HepG2 (cell line): Measurements from ENCODE around the gene MRPL51. TPM values are rescaled to one million over a fixed set of nuclear protein-coding genes. Genes with fewer than 3 reads are reported as not detected.

Source experiments
- ASH2L ChIP-seq: fragments of 300-600, 200-600 bp; sonication (generic); IDR thresholded peaks from 2 replicates; pipeline ENCODE4 v1.7.0; 2017; ENCODE audit warnings: low read depth, mild to moderate bottlenecking, moderate library complexity, mixed read lengths, low read length; ENCODE audit not compliant: insufficient read length
- CCAR2 ChIP-seq: fragments of 200-400 bp; formaldehyde crosslinking; optimal IDR thresholded peaks from 2 replicates; pipeline ENCODE3; 2018; ENCODE audit warnings: low read depth, mild to moderate bottlenecking, low read length, moderate library complexity
- FOXC1 ChIP-seq: sonication (generic); formaldehyde crosslinking; IDR thresholded peaks from 2 replicates; pipeline ENCODE4 v1.8.0; 2022; ENCODE audit warnings: mild to moderate bottlenecking, missing genetic modification reagents, borderline replicate concordance
- KDM5A ChIP-seq: fragments of 200-600 bp; sonication (generic); IDR thresholded peaks from 2 replicates; pipeline ENCODE4 v1.7.0; 2018; ENCODE audit warnings: antibody characterized with exemption, mild to moderate bottlenecking, low read length, borderline replicate concordance
- MIER3 ChIP-seq: IDR thresholded peaks from 2 replicates; pipeline ENCODE4 v1.6.1; 2016; ENCODE audit warnings: missing compliant biosample characterization, borderline replicate concordance
- NFYC ChIP-seq: IDR thresholded peaks from 2 replicates; pipeline ENCODE4 v1.6.1; 2016; ENCODE audit warnings: missing genetic modification reagents, missing compliant biosample characterization
- PHF8 ChIP-seq: sonication (generic); formaldehyde crosslinking; IDR thresholded peaks from 2 replicates; pipeline ENCODE4 v1.5.0; 2020; ENCODE audit warnings: missing genetic modification reagents
- PRDM10 ChIP-seq: sonication (generic); formaldehyde crosslinking; IDR thresholded peaks from 2 replicates; pipeline ENCODE4 v1.4.0; 2020; ENCODE audit warnings: low read depth, missing genetic modification reagents
- SP140L ChIP-seq: sonication (generic); formaldehyde crosslinking; IDR thresholded peaks from 2 replicates; pipeline ENCODE4 v1.4.0; 2020; ENCODE audit warnings: missing genetic modification reagents, borderline replicate concordance
- TBL1XR1 ChIP-seq: fragments of 150-350 bp; IDR thresholded peaks from 2 replicates; pipeline ENCODE4 v1.6.1; 2014; ENCODE audit warnings: borderline replicate concordance, low read length; ENCODE audit not compliant: partially characterized antibody
- TFDP2 ChIP-seq: sonication (generic); formaldehyde crosslinking; IDR thresholded peaks from 2 replicates; pipeline ENCODE4 v1.4.0; 2020; ENCODE audit warnings: missing genetic modification reagents
- ZHX2 ChIP-seq, 2 experiments: sonication (generic) in 1 of 2; formaldehyde crosslinking in 1 of 2; IDR thresholded peaks; 2 replicates each; pipeline versions ENCODE4 v1.6.1 to v1.9.0; 2014 to 2022; ENCODE audit warnings: antibody characterized with exemption in 1 of 2, borderline replicate concordance in 1 of 2, inconsistent platforms in 1 of 2, low read depth in 1 of 2, missing genetic modification reagents in 1 of 2
- ZNF335 ChIP-seq: sonication (generic); formaldehyde crosslinking; IDR thresholded peaks from 2 replicates; pipeline ENCODE4 v1.4.0; 2020; ENCODE audit warnings: missing genetic modification reagents
- ZNF337 ChIP-seq: sonication (generic); formaldehyde crosslinking; IDR thresholded peaks from 2 replicates; pipeline ENCODE4 v1.5.1; 2020; ENCODE audit warnings: missing genetic modification reagents, low read depth, mild to moderate bottlenecking, borderline replicate concordance
- ZNF576 ChIP-seq: sonication (generic); formaldehyde crosslinking; IDR thresholded peaks from 2 replicates; pipeline ENCODE4 v1.4.0; 2020; ENCODE audit warnings: mild to moderate bottlenecking, missing genetic modification reagents
- ZNF616 ChIP-seq: sonication (generic); formaldehyde crosslinking; IDR thresholded peaks from 2 replicates; pipeline ENCODE4 v1.5.0; 2020; ENCODE audit warnings: low read depth, mild to moderate bottlenecking, missing genetic modification reagents
- polyA plus RNA-seq, 8 experiments: library from polyadenylated mRNA; depleted of rRNA in 3 of 8; stranded (reverse) in 7 of 8; unstranded in 1 of 8; fragments of >200 nt; fragmentation: Illumina TruSeq in 4 of 8; extraction: Trizol in 4 of 8; gene quantifications; 2 replicates each; pipeline versions ENCODE4 v1.2.1 to v1.2.3, GENCODE V29; 2011 to 2016; ENCODE audit warnings: low read depth in 4 of 8, missing spikeins in 1 of 8, mixed read lengths in 1 of 8; ENCODE audit not compliant: insufficient read depth in 1 of 8
- total RNA-seq, 5 experiments: library from RNA; depleted of rRNA; stranded (reverse); fragments of >200 nt; fragmentation: Illumina TruSeq; extraction: Trizol; gene quantifications; 2 replicates each; pipeline ENCODE4 v1.2.3, GENCODE V29; 2016; ENCODE audit warnings: low read depth in 1 of 5

MRPL51 gene
- total and polyA plus RNA-seq, 2 of the 13 experiments (the other 11 are each of a cell fraction or from before 2014, with no cell fraction given) = 64.8 to 278 TPM

GRCh38 chr12:6470375-6471163 is 22.5 kb downstream of the MRPL51 start, which contains the start of gene VAMP1 (continued):
- TF ChIP-seq ZNF576 (peak; percentile 89), NFYC (CRISPR knock-in tag) (peak; percentile 93), TFDP2 (peak; percentile 72), FOXC1 (peak; percentile 91), ZHX2 (IDR thresholded peaks at IDR 0.05; ENCODE audit: low read depth) (no peak), ZHX2 (CRISPR knock-in tag; IDR thresholded peaks at IDR 0.05; ENCODE audit: borderline replicate concordance) (no peak; the same call in 1 of the 2 replicates), ASH2L (peak; percentile 53), CCAR2 (no peak), ZNF616 (CRISPR knock-in tag) (peak; percentile 32; the same call in 1 of the 2 replicates), MIER3 (peak; percentile 56; the same call in 1 of the 2 replicates), KDM5A (no peak), ZNF335 (CRISPR knock-in tag) (peak; percentile 16; the same call in 1 of the 2 replicates), SP140L (no peak), PHF8 (CRISPR knock-in tag) (peak; percentile 89), ZNF337 (CRISPR knock-in tag) (0 out of 2 replicates have a peak, but pooled peaks have one; percentile 24), PRDM10 (0 out of 2 replicates have a peak, but pooled peaks have one; percentile 42), TBL1XR1 (no peak)
